ENCODE results near the gene FHIT.

FHIT gene

GRCh38 chr3:60126511-60127304 lies 1124.5 kb downstream of the FHIT start:
- no peak for DNase-seq

DNA sequence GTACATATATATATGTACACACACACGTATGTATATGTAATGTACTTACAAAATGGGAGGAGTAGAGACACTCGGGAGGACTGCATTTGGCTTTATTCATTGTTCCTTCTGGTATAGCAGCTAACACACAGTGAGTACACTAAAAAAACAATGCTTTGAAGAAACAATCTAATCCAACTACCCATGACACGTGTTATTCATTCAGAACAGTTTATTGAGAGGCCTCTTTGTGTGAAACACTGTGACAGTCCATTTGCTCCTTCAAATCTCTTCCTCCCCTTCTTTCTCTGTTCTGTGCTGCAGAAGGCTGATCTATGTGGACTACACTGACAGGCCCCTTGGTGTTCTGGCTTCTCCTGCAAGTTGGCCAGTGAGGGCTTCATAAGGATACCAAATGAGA lies 1125.6 kb downstream of the FHIT start:
- DNase-seq: no peak

- DNase-seq: no peak
These were observed 1131.0 kb downstream of the FHIT start for GRCh38 chr3:60120245-60120644.

DNA sequence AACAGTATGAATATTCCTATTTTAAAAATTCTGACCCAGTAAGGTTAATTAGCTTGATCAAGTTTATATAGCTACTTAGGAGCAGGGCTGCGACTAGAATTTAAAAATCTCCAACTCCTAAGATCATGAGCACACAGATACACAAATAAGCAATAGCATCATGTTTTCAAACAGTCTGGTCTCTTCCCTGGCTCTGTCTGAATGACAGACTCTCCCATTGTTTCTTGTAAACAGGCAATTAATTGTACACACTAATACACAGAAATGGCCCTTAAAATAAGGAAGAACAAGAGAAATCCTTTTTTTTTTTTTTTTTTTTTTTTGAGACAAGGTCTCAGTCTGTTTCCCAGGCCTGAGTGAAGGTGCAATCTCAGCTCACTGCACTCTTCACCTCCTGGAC lies 1137.1 kb downstream of the FHIT start:
- no peak for DNase-seq

DNA sequence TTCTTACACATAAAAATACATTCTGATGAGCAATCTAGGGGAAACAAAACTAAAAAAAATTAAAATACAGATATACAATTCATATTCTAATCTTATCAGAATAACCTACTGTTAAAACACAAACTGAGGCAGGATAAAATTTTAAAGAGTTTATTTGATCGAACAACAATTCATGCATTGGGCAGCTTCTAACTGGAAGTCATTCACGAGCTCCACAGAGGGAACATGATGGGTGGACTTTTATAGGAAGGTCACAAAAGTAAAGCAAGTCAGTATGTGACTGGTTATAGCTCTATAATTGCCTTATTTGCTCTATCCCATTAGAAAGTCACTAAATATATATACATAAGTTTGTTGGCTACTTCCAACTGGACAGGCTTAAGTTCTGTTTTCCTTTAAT lies 1144.0 kb downstream of the FHIT start:
- no peak for DNase-seq

DNA sequence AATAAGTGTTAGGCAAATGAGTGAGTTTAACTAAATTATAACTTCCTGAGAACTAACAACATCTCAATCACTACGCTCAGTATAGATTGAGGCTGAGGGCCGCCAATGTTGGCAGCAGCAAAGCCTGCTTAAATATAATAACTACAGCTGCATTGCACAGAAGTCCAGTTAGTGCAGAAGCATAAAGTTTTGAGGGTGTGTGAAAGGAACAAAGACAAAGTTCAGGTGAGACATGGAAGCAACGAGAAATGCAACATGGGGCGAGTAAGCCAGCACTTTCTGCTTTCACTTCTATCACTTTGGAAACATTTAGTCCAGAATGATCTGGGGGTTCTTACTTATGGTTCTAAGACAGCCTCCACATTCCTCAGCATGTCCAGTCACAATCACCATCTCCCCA lies 1149.1 kb downstream of the FHIT start:
- DNase-seq: no peak

GRCh38 chr3:60101621-60102020 lies 1149.6 kb downstream of the FHIT start:
- no peak for DNase-seq

- DNase-seq: no peak
These were observed 1154.8 kb downstream of the FHIT start for GRCh38 chr3:60096403-60096802.

DNA sequence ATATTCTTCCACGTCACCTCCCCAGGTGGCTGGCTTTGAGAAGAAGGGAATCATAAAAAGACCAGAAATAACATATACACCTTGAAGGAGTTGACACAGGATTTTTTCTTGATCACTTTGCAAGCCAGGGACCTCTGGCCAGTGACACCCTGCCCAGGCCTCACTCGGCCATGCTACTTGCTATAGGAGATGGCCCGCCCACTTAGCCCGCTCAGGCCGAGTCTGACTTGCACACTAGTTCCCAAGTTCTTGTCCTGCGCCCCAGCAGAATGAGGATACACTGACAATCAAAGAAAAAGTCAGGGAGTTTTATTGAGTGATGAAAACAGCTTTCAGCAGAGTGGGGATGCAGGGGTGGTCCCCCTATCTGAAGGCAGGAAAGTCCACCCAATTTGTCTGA lies 1155.3 kb downstream of the FHIT start:
- DNase-seq: no peak

DNA sequence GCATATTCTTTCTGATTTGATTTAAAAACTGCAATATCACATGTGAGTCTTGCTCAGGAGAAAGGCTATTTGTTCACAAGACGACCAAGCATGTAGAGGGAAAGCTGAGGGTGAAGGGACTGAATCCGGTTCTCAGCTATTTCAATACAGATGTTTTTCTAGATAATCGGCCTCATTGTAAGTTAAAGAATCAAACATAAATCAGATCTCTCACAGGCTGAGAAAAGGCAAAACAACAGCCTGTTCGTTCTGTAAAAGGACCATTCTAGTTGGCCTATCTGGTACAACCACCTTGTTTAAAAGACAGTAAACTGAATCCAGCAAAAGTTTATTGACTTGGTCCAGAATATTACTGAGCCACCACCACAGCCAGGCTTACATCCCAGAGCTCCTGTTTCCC lies 1155.7 kb downstream of the FHIT start:
- DNase-seq: no peak

DNA sequence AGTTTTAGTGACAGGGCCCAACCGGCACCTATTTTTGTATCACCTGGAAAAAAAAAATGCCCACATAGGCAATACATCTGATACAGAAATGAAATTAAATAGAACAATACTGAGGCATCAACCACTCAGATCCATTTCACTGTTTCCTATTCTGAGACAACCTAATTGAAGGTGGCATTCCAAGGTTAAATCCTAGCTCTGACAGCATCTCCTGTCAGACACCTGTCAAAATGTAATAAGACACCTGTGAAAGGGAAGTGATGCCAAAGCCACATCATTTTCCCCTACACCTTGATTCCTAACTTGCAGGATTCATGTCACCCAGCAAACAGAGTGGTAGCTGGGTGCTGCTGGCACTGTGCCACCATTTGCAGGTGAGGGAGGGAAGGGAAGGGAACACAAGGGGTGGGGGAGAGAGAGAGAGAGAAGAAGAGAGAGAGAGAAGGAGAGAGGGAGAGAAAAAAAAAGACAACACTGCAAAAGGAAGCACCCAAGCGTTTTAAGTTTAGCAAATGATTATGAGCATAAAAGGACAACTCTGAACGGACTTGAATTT lies 1156.8 kb downstream of the FHIT start:
- DNase-seq: no peak

- no peak for DNase-seq
These were observed 1160.7 kb downstream of the FHIT start for GRCh38 chr3:60090548-60090947.

GRCh38 chr3:60086811-60087210 lies 1164.4 kb downstream of the FHIT start:
- DNase-seq: no peak

DNA sequence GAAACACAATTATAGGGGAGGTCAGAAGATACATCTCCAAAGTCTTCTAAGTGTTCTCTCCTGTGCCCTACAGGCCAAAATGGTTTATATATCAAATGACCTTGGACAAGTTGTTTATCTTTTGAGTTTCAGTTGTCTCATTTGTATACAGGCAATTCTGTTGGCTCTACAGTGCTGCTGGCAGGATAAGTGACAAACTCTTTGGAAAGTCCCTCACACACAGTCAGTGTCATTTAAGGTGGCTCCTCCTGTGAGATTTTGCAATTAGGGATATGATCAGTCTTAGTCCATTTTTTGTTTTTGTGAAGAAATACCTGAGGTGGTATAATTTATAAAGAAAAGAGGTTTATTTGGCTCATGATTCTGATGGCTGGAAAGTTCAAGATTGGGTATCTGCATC lies 1165.6 kb downstream of the FHIT start:
- no peak for DNase-seq

GRCh38 chr3:60081381-60082095 lies 1169.7 kb downstream of the FHIT start:
- DNase-seq: peak; percentile 55

GRCh38 chr3:60080648-60081047 lies 1170.6 kb downstream of the FHIT start:
- no peak for DNase-seq

DNA sequence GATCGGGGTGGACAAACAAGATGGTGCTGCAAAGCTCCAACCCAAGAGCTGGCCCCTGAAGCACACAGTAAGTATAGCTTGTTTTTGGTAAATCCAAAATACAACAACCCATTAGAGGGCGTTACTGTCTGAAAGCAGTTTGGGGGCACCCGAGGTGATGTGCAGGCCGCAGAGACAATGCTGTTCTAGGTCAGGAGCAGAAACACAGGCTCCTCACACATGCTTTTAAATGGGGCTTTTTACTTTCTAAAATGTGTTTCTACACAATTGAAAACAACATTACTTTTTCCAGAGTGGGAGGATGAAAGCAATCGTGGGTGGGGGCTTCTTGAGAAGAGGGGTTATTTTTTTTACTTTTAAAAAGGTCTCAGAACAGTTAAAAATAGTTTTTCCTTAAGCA lies 1172.2 kb downstream of the FHIT start:
- DNase-seq: peak; percentile 39

- DNase-seq: no peak
These were observed 1174.9 kb downstream of the FHIT start for GRCh38 chr3:60076331-60076730.

DNA sequence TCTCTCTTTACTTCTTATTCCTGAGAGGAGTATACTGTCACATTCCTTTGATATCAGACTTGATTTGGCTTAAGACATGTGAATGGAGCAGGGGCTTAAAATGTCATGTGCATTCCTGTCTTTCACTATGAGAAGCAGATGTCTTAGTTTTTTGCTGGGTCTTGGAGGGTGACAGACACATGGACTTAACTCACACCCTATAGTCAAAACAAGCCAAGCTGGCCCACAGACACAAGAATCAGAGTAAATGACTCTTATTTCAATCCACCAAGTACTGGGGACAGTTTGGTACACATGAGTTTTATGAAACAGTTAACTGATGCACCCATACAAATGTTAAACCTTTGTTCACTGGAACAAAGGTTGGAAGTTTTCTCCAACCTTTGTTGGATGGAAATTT lies 1177.3 kb downstream of the FHIT start:
- DNase-seq: no peak

GRCh38 chr3:60073228-60073627 lies 1178.0 kb downstream of the FHIT start:
- no peak for DNase-seq

DNA sequence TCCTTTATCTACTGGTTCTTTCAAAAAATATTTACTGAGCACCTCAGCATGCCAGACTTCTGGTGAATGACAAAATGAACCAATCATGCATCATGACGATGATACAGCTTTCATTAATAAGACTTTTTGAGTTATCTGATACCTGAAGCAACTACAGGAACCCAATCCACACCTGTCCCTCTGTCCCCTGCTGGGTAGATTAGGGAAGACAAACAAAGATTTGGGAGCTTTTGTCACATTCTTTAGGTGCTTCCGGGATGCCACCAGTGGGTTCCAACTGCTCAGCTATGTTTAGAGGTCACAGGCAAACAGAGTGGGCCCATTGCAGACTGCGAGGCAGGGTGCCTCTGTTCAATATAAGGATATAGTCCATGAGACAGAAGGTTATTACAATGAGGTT lies 1180.9 kb downstream of the FHIT start:
- no peak for DNase-seq

GRCh38 chr3:60065227-60065868 lies 1185.9 kb downstream of the FHIT start:
- DNase-seq: no peak

Measured in central memory CD4-positive, alpha-beta T cell (primary cell).